Mesodermal cell (in vitro differentiated cells): ENCODE measurements around the gene RFC1.

Source experiments
- H3K27ac ChIP-seq: 2 replicates; pipeline ENCODE4 v1.7.0; 2013; ENCODE audit warnings: mild to moderate bottlenecking, low read depth, low read length, moderate library complexity; ENCODE audit not compliant: severe bottlenecking
- H3K36me3 ChIP-seq: 2 replicates; pipeline ENCODE4 v1.7.1; 2013; ENCODE audit warnings: mild to moderate bottlenecking, low read length, moderate library complexity; ENCODE audit not compliant: control insufficient read depth, insufficient read depth
- H3K4me1 ChIP-seq: one replicate; pipeline ENCODE4 v1.7.1; 2013; ENCODE audit warnings: mild to moderate bottlenecking, low read length; ENCODE audit not compliant: insufficient read depth, control insufficient read depth, poor library complexity, severe bottlenecking
- H3K4me3 ChIP-seq: 2 replicates; pipeline ENCODE4 v1.7.0; 2013; ENCODE audit warnings: low read length, control low read depth, mild to moderate bottlenecking; ENCODE audit not compliant: insufficient read depth, poor library complexity, severe bottlenecking; ENCODE audit errors: extremely low read depth
- H3K9me3 ChIP-seq: 2 replicates; pipeline ENCODE4 v1.7.1; 2013; ENCODE audit warnings: mild to moderate bottlenecking, low read length, moderate library complexity; ENCODE audit not compliant: control insufficient read depth
- WGBS, 2 experiments: methylation state at CpG; one replicate each; pipeline ENCODE4 v1.1.5; 2013; ENCODE audit warnings: missing lambda C conversion rate in 2 of 2; ENCODE audit not compliant: insufficient coverage in 2 of 2; 5-methylcytosine and 5-hydroxymethylcytosine counted together

RFC1 gene

DNA sequence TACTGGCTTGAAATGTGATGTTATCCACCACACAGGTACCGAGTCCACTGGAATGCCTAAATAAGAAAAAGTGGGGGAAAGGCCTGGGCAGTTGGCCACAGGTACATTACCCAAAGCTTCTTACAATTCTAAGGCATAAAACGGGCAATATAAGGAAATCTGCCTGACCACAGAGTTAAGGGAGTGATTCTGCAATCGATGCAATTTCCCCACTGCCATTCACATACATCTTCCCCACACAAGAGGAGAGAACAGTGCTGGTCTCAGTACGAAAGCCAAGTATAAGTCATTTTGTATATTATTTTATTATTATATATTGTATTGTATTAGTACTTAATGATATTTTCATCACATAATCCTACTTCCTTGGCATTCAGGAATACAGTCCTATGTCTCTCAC, 30.6 kb downstream of the RFC1 start:
- Histone ChIP-seq H3K27ac (no peak overlapping the region), H3K4me3 (no peak overlapping the region), H3K9me3 (no peaks in the 10 kb centered on the region), H3K36me3 (no peaks in the 10 kb centered on the region), H3K4me1 (no peaks in the 10 kb centered on the region)
- 100% methylated on average over 1 of the region's 4 CpGs for WGBS, 2 experiments

GRCh38 chr4:39331191-39331590, 35.0 kb downstream of the RFC1 start:
- Histone ChIP-seq H3K36me3 (peaks cover 10% of the 10 kb centered on the region), H3K4me3 (no peak overlapping the region), H3K9me3 (no peaks in the 10 kb centered on the region), H3K4me1 (no peaks in the 10 kb centered on the region), H3K27ac (no peak overlapping the region)
- no CpG with 5 or more reads among the region's 2 CpGs for WGBS, 2 experiments

- Histone ChIP-seq H3K4me3 (no peak overlapping the region), H3K36me3 (peaks cover 18% of the 10 kb centered on the region), H3K9me3 (no peaks in the 10 kb centered on the region), H3K4me1 (no peaks in the 10 kb centered on the region), H3K27ac (no peak overlapping the region)
- WGBS, 2 experiments = 91 to 100% methylated on average over 1 of the region's 1 CpG
Measured at GRCh38 chr4:39330353-39330752, 35.8 kb downstream of the RFC1 start.

GRCh38 chr4:39326468-39326977, 39.6 kb downstream of the RFC1 start:
- WGBS, 2 experiments = 100% methylated on average over 1 of the region's 2 CpGs; no CpG with 5 or more reads in 1 of the 2 experiments
- no peaks in the 10 kb centered on the region for H3K4me1 ChIP-seq
- peaks cover 31% of the 10 kb centered on the region for H3K36me3 ChIP-seq
- no peak overlapping the region for H3K4me3 ChIP-seq
- no peaks in the 10 kb centered on the region for H3K9me3 ChIP-seq
- H3K27ac ChIP-seq = no peak overlapping the region

DNA sequence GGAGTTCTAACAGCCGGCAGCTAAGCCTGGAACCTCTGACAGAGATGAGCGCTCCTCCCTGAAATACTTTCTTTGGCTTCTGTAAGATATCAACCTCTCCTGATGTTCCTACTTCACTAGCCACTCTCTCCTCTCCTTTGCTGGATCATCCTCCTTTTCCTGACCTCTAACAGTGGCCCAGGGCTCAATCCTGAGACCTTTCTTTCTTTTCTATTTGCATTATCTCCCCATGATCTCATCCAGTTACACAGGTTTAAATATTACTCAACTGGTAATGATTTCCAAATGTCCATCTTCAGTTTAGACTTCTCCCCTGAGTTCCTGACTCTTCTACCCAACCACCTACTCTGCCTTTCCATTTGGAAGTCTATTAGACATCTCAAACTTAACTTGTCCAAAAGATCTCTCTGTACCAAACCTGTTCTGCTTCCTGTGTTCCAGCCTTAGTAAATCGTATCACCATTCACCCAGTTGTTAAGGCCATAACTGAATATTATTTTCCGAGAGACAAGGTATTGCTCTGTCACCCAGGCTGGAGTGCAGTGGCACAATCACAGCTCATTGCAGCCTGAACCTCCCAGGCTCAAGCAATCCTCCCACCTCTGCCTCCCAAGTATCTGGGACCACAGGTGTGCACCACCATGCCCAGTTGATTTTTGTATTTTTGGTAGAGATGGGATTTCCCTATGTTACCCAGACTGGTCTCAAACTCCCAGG, 41.1 kb downstream of the RFC1 start:
- Histone ChIP-seq H3K27ac (no peak overlapping the region), H3K36me3 (peaks cover 39% of the 10 kb centered on the region), H3K4me3 (no peak overlapping the region), H3K9me3 (no peaks in the 10 kb centered on the region), H3K4me1 (no peaks in the 10 kb centered on the region)
- 63 to 90% methylated on average over 2 to 3 of the region's 4 CpGs for WGBS, 2 experiments

DNA sequence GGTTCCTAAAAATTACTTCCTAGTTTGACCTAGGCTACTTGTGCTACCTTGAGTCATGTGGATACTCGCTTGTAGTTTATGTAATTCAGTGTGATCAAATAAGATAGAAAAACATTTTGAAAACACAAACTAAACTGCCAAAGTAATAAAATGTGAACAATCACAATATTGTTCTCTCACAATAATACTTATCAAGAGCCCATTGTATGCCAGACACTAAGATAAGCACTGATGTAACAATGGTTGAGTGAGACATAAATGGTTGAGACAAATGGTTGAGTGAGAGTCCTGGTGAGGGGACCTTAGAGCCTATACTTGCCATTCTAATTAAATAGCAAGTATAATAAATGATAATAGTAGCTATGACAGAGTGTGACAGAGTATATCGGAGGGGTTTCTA, 41.7 kb downstream of the RFC1 start:
- Histone ChIP-seq H3K36me3 (peaks cover 39% of the 10 kb centered on the region), H3K4me3 (no peak overlapping the region), H3K27ac (no peak overlapping the region), H3K4me1 (no peaks in the 10 kb centered on the region), H3K9me3 (no peaks in the 10 kb centered on the region)
- WGBS, 2 experiments = 100% methylated on average over 1 of the region's 2 CpGs

GRCh38 chr4:39323821-39324220, 42.3 kb downstream of the RFC1 start:
- Histone ChIP-seq H3K27ac (no peak overlapping the region), H3K4me3 (no peak overlapping the region), H3K9me3 (no peaks in the 10 kb centered on the region), H3K4me1 (no peaks in the 10 kb centered on the region), H3K36me3 (peaks cover 39% of the 10 kb centered on the region)
- WGBS, 2 experiments = no CpG with 5 or more reads among the region's 1 CpG

DNA sequence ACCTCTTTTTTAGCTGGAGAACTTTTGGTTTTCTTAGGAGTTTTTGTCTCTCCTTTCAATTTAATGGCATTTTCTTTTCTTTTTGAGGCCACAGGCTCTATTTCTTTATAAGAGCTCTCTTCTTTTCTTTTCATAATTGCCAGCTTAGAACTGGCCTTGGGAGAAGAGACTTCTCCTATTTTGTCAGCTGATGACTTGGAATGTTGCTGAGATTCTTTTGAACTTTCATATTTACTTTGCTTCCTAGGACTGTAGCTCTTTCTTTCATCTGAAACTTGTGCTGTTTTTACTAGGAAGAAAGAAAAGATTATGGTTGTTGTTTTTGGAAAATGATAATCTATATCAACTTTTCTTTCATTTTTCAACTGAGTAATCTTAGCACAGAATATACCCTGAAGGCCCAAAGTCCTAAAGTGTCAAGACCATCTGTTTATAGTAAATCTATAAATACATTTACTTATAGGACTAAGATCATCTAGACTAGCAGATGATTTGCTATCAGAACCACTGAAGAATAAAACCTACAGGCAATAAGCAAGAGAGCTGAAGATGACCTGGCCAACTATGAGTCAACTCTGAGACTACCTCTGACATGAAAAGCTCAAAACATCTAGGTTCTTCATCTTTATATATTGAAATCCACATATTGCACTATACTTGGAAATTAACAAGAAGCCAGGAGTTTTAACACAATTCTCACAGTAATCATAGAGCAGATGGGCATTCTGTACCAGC, 45.6 kb downstream of the RFC1 start:
- Histone ChIP-seq H3K36me3 (peaks cover 37% of the 10 kb centered on the region), H3K4me3 (no peak overlapping the region), H3K27ac (no peak overlapping the region)

GRCh38 chr4:39319676-39320075, 46.5 kb downstream of the RFC1 start:
- no peaks in the 10 kb centered on the region for H3K9me3 ChIP-seq
- 100% methylated on average over 2 of the region's 4 CpGs; no CpG with 5 or more reads in 1 of the 2 experiments for WGBS, 2 experiments
- H3K4me1 ChIP-seq = no peaks in the 10 kb centered on the region
- H3K36me3 ChIP-seq = peaks cover 40% of the 10 kb centered on the region
- H3K4me3 ChIP-seq = no peak overlapping the region
- no peak overlapping the region for H3K27ac ChIP-seq

More for the DNA sequence above, 45.6 kb downstream of the RFC1 start:
- no peaks in the 10 kb centered on the region for H3K4me1 ChIP-seq
- H3K9me3 ChIP-seq = no peaks in the 10 kb centered on the region

GRCh38 chr4:39312816-39313215, 53.3 kb downstream of the RFC1 start:
- WGBS, 2 experiments = 75 to 87% methylated on average over 3 to 4 of the region's 4 CpGs
- peaks cover 70% of the 10 kb centered on the region for H3K36me3 ChIP-seq
- H3K9me3 ChIP-seq = no peaks in the 10 kb centered on the region
- no peak overlapping the region for H3K4me3 ChIP-seq
- no peaks in the 10 kb centered on the region for H3K4me1 ChIP-seq
- no peak overlapping the region for H3K27ac ChIP-seq

GRCh38 chr4:39308611-39309010, 57.6 kb downstream of the RFC1 start:
- Histone ChIP-seq H3K27ac (no peak overlapping the region), H3K36me3 (peaks cover 79% of the 10 kb centered on the region), H3K4me1 (no peaks in the 10 kb centered on the region), H3K9me3 (no peaks in the 10 kb centered on the region), H3K4me3 (no peak overlapping the region)
- 93 to 100% methylated on average over 5 to 6 of the region's 6 CpGs for WGBS, 2 experiments
